EH (cell line): Measurements from ENCODE around the gene CASZ1.

Experiments
- DNase-seq: peaks from one replicate; pipeline ENCODE4 v3.0.0-alpha.2; 2015; ENCODE audit warnings: low read depth

Gene CASZ1

DNA sequence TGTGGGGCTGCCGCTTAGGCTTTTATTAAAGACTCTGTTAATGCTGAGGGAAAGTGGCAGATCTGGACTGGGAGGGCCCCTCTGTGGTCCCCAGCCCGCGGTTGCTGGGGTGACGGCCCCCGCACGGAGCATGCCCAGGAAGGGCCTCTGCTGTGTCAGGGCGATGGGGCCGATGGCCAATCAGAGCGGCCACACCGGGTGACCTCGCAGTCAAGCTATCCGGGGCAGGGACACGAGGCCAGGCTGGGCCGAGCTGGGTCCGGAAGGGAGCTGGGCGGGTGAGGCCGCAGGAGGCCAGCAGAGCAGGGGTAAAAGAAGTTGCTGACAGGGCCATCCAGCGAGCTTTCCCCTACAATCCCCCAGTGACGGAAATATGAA lies 145.1 kb downstream of the CASZ1 start:
- DNase-seq = no peak

DNA sequence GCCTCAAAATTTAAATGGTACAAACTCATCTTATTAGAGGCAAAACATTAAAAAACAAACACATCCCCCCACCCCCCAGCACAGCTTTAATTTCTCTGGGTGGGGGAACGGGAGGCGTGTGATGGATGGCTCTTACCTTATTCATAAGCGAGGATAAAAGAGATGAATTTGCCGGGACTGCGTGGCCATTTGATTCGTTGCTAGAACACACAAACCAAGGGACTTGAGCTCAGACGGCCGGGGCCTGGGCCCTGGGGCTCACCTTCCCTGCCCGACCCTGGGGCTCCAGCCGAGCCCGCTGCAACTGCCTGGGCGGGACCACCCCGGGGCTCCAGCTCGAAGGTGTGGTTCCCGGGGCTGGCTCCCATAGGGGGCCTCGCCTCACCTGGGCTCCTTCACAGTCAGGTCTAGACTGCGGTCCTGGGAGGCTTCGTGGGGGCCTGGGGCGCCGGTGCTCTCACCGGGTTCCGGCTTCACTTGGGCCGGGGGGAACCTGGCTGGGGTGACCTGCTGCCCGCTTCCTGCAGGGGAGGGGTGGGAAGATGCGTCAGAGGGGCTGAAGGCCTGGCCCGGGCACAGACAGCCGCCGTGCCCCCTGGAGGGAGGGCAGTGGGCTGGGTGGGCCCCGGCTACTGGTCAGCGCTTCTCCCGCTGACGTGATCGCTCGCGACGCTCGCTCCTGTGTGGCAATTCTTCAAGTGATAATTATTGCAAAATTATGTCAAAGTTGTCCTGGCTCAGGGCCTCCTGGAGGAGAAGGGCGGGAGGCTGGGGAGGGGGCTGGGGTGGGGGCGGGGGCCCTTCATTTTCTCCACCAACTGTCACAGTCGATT lies 145.7 kb downstream of the CASZ1 start:
- DNase-seq = no peak

DNA sequence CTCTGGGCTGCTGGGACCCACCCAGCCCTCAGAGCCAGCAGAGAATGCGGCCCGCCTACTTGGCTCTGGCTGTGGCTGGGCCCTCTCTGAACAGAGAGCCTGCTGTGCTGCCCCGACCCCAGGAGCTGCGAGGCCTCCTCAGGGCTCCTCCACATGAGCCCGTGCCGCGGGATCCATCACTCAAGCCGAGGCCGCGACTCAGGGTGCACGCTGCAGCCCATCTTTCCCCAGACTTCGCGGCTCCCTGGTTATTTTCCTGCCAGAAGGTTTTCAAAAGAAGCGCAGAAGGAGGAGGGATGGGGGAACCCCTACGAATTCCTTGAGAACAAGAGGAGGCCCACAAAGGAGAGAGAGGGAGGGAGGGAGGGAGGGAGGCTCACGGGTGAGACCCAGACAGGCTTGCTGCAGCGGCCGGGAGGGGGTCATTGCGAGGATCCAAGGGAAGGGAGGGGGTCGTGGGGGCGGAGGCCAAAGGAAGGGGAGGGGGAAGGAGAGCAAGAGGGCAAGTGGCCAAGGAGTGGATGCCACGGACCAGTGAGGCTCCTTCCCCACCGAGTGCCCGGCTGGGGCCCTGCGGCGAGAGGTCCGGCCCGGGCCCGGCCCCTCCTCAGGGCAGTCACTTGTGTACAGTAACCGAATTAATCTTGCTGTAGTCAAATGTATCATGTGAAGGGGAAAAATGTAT lies 146.8 kb downstream of the CASZ1 start:
- no peak for DNase-seq

DNA sequence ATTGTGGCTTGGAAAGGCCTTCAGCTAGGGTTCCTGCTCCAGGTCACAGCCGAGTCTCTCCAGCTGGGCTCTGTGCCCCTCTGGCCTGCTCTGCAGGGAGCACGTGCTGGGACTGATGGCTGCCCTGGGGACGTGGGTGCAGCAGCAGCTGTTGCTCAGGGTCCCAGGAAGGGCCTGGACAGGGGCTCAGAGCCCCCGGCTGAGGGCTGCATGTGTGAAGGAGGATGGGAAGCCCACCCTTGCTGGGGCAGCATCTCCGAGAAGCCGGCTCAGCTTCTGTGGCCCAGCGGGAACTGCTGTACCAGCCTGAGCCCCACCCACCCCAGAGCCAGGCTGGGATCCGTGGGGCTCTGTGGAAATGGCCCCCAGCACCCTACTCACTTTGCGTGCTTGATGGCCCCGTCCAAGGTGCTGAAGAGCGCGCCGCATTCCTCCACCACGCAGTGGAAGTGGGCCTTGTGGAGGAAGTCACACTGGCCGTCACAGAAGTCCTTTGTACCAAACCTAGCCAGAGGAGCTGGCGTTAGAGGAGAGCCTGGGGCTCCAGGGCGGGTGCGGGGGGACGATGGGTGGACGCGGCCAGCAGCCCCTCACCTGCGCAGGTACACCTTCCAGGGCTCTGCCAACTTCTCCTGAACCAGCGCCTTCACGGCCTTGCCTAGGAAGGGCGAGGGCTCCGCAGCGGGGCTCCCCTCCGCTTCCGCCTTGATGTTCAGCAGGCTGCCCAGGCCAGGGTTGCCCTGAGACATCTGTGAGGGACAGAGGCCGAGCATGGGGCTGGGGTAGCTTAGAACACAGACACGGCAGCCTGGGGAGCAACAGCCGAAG lies 147.5 kb downstream of the CASZ1 start:
- no peak for DNase-seq

DNA sequence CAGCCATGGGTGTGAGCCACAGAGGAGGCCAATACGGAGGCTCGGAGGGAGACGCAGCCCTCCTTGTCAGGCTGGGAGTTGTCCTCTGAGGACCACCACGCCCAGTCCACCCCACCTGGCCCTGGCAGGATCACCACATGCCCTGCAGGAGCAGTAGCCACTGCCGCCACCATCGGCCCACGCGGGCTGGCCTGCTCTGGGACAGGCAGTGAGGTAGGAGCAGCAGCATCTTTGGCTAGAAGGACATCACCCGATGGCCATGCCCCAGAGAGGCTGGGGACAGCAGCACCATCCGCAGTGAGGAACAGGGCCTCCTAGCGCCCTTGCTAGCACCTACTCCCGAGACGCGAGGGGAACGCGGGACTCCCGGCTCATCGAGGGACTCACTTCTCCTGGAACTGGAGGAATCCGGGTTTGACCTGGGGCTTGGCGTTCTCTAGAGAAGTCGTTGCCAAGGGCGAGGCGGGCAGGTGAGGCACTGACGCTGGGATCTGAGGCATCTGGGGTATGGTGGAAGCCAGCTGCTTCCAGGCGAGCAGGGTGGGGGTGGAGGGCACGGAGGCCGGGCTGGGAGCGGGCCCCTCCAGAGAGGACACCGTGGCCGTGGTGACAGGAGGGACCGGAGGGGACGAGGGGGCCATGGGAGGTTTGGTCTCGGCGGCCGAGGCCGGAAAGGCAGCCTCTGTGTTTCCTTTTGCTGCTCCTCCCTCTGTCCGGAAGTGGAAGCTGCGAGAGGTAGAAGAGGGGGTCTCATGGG lies 148.9 kb downstream of the CASZ1 start:
- DNase-seq = no peak

DNA sequence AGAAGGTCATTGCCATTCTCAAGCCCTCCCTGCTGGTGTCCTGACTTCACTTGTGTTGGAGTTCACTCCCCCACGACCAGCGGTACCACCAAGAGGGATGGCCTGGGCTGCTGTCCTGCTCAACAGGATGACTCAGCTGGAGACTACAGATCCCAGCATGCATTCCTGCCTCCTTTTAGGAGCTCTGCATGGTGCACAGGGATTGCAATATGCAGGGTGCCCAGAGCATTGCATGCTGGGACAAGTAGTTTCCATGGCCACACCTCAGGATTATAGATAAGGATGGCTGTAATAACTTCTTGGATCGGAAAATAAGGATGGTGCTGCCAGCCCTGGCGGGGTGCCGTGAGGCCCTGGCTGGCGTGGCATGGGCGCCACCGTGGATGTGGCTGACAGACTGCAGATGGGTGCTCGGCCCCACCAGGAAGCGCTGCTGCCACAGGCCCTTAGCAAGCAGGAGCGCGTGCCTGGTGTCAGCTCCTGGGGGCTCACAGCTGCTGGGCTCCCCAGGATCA lies 150.0 kb downstream of the CASZ1 start:
- peak; percentile 77 for DNase-seq

DNA sequence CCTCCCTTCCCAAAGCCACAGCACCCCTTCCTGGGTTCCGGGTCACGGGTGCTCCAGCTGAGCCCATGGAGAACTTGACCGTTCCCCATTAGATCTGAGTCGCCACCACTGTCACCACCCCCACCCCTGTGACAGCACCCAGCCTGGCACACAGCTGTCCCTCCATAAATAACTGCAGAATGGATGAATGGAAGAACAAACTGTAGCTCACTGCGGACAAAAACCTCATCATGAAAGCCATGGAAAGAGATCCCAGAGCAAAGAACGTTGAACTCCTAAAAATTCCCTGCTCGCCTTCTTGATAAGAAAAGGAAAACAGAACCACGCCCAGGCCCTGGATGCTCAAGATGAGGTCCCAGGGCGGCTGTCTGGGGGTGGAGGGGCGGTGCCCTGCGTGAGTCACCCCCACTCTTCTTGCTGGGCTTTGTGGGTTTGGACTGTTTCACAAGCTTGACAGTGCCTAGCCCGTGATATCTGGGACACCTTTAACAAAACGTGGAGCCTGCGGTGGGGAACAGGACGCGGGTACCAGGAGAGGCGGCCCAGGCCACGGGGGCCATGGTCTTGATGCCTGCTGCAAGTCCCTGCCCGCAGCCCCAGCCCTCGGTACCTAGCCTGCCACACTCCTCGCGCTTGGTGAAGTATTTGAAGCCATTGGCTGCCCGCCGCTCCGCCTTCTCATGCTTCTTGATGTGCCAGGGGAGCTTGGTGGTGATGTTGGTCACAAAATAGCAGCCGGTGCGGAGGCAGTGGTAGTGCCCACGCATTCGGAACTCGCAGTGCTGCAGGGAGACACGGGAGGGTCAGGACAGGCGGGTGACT lies 151.9 kb downstream of the CASZ1 start:
- DNase-seq = no peak

DNA sequence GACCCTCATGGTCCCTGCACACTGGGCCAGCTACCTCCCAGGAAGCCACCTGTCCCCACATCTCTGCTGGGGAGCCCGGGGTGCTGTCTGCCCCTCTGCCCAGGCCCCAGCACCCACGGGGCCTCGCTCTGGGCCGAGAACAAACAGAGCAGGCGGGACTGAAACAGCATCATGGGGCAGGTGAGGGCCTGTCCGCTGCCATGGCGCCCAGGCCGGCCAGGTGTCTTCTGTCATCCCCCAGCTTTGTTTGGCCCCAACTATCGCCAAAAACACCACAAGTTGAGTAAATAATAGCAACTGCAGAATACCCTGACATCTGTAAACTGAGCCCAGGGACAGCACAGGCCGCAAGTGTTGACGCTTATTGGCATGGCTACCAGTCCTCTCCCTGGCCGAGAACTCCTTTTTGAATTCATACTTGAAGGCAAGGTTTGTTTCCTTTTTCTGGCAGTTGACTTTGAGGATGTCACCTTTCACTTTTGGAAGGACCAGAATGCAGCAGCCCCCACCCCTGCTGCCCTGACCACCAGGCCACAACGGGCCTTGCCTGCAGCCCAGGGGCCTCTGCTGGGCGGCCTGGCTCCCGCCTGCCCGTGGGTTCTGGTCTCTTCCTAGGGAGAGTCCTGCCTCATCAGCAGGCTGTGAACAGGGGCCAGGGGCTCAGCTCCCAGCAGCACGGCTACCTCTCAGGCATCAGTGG lies 152.7 kb downstream of the CASZ1 start:
- no peak for DNase-seq

DNA sequence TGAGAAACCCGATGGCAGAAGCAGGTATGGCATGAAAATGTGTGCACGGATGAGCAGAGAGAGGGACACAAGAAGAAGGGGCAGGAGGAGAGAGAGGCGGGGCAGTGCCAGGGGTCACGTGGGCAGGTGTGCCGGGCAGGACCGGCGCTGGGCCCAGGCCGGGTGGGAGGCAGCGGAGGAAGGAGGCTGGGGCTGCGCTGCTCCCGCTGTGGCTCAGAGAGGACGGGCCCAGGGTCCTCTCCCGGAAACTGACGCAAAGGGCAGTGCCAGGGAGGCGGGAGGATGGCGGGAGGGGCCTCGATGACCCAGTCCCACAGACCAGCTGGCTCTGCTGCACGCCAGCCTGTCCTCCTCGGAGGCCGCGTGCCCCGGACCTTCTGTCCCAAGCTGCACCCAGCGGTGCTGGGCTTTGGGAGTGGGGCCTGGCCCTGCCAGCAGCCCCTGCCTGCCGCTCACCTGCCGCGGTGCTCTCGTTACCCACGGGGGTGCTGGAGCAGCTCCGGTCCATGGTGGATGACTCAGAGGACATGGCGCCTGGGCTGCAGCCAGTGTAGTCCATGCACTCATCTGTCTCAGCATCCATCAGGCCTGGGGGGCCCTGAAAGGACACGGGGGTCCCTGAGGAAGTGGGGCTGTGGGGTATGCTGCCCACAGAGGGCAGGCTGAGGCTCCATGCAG lies 153.9 kb downstream of the CASZ1 start:
- no peak for DNase-seq

DNA sequence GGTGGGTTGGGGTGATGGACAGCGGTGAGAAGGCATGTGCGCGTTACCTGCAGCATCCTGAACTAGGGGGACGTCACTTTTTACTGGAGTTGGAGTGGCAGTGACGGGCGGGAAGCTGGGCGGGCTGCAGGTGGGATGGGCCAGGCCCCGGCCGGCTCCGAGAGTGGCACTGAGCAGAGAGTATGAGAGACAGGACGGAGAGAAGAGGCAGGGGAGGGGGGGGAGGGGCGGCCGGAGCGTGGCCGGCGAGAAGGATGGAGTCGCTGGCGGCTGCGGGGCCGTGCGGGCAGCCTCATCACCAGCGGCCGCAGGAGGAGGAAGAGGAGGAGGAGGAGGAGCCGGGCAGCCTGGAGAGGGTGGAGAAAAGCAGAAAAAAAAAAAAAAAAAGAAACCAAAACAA lies 154.5 kb downstream of the CASZ1 start:
- no peak for DNase-seq

DNA sequence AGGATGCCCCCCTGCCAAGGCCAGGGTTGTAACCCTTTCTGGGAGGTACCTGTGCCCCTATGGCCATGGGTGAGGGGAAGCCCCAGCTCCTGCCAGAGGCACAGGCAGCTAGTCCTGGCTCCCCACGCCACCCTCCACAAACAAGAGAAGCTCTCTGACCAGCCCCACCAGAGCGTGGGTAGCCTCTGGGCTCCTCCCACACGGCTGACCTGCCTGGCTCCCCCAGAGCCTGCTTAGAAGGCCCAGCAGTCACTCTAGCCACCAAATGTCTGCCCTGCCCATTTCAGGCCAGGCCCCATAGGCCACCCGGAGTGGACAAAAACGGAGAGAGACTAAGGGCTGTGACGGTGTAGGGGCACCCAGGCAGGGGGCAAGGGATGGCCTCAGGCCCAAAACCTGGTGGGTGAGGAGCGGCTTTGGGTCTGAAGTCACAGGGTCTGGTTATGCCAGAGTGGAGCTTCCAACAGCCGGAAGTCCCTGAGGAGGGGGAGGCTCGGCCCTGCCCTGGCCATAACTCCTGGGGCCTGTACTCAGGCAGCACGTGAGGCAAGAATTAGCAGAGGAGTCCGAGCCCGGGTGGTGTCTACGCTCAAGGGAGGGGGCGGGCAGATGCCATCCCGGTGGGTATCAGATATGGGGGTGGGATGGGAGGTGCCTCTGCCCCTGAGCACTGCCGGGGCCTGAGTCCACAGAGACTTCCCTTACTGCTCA lies 155.4 kb downstream of the CASZ1 start:
- DNase-seq = no peak

DNA sequence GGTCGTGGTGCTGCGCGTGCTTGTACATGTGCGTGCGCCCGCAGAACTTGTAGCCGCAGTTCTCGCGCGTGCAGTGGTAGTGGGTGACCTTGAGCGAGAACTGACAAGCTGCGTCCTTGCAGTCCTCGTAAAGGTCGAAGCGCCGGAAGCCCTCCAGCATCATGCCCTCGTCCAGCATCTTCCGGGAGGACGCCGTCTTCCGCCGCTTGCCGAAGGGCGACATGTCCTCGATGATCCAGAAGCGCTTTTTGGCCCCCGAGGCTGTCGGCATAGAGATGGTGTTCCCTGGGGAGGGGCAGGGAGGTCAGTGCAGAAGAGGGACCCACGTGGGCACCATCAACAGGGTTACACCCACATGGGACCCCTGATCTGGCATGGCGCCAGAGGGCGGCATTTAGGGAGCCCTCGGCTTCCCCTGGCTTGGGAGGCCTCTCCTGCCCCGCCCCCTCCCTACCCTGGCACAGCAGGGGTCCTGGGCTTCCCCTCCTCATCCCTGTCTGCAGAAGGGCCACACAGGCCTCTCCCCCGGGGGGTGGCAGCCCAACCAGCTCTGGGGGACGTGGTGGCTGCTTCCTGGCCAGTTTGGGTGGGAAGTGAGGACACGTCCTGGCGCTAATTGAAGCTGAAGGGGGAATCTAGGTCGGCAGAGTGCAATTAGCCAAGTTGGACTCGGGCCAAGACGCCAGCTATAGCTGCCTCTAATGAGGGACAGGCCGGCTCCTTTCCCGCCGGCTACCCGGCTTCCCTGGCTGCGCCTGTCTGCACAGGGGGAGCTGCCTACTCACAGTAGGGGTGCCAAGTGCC lies 156.5 kb downstream of the CASZ1 start:
- no peak for DNase-seq

DNA sequence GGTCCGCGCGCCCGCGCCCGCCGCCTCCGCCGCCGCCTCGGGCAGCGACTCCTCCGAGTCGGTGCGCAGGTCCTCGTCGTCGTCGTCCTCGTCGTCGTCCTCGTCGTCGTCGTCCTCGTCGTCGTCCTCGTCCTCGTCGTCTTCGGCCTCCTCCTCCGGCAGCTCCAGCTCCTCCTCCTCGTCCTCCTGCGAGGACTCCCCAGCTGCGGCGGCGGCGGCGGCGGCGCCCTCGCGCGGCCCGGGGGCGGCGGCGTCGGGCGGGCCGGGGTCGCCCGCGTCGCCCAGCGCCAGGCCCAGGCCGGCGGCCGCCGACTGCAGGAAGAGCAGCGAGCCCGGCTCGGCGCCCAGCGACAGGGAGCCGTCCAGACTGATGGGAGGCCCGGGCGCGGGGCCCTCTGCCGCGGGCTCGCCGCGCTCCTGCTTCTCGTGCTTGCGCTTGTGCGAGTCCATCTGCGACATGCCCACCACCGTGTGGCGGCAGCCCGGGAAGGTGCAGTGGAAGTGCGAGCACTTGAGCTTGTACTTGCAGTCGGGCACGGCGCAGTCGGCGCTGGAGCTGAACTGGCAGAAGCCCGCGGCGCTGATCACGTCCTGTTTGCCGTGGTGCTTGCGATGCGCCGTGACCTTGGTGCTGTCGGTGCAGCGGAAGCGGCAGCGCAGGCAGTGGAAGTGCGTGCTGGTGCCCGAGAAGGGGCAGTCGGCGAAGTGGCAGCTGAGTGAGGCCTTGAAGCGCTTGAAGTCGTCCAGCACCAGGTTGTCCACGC lies 157.3 kb downstream of the CASZ1 start:
- DNase-seq = no peak

DNA sequence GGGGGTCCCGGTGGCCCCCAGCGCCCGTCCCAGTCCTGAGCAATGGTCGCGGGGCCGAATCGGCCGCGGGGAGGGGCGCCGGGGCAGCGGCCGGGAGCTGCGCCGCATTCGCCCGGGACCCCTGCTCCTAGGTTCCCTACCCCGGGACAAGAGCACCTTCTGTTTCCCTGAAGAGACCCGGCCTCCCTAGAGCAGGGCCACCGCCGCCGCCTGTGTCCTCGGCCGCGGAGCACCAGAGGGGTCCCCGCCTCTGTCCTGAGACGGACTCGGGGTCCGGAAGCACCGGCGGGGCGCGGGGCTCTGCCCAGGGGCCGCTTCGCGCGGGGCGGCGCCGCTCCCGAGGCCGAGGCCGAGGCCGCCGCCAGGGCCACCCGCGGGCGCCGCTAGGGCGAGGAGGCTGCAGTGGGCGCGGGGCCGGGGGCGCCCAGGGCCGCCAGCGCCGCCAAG lies 157.9 kb downstream of the CASZ1 start:
- DNase-seq = no peak

DNA sequence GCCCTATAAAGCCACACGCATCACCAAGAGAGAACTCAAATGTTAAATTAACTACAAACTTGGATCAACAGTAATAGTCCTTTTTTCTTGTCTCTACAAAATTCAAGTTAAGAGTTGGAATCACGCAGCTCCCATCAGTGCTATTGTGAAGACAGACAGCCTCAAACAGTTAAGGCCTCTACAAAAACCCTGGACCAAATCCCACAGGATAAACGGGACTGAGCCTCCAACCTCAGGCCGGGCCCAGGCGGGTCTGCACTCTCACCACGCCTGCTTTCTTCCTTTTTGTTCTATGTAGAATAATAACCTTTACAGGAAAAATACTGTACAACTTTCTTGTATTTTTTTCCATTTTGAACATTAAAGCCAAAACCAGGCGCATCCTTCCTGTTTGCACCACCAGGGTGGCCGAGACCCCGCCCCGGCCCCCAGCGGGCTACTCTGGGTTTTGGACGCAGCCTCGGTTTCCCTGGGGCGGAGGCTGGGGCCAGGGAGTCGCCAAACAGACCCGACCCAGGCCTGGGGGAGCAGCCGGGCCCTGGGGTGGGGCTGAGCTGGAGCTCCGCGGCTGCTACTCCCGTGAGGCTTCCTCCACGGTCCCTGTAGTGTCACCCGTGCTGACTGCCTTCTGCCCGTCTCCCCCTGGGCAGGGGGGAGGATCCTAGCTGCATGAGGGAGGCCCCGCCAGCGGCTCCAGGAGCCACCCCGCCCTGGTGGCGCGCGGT lies 158.4 kb downstream of the CASZ1 start:
- peak; percentile 15 for DNase-seq

DNA sequence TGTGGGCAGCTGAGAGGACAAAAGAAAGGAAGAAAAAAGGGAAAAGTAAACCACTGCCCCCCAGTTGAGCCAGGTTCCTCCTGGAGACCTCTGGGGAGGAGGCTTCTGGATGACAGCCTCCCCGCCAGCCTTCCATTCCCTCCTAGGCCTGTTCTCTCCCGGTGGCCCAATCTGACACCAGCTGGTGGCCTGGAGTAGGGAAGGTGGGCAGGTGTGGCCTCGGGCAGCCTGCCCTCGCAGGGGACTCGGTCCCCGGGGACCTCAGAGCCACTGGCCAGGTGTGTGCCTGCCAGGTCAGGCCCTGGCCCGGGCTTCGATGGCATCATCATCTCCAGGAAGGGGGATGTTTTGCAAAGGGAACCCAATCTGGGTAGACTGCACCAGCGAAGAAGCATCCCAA lies 159.0 kb downstream of the CASZ1 start:
- DNase-seq = no peak

DNA sequence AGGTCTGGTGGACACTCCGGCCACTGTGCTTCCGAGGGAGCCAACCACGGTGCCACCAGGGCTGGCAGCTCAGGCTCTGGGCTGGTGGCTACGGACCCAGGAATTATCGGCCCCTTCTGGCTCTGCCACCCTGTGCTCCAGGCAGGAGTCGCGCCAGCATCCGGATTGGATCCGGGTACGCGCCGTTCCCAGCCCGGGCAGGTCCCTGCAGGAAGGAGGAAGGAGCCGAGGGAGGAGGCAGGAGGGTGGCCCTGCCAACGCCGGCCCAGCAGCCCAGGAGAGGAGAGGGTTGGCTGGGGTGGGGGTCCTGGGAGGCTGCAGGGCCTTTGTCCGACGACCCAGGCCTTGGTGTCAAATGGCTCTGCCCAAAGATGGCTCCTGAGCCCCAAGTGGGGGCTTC lies 160.5 kb downstream of the CASZ1 start:
- no peak for DNase-seq
